Choroid plexus epithelial cell (primary cell): Measurements from ENCODE around the gene PCDH8.

ENCODE experiments used
- DNase-seq: peaks from one replicate; pipeline ENCODE4 v3.0.0-alpha.2; 2010; ENCODE audit warnings: low read depth
- H3K4me3 ChIP-seq: 2 replicates; pipeline ENCODE4 v1.5.1; 2011; ENCODE audit warnings: low read depth, mild to moderate bottlenecking, control low read depth, low read length, moderate library complexity
- CTCF ChIP-seq: conservative IDR thresholded peaks from 2 replicates; pipeline ENCODE4 v1.5.1; 2011; ENCODE audit warnings: low read depth, mild to moderate bottlenecking, control low read depth, inconsistent platforms, low read length, moderate library complexity

Gene PCDH8

GRCh38 chr13:52885141-52885540 is 36.7 kb upstream of the PCDH8 start:
- DNase-seq, result no peak
- no peak for TF ChIP-seq CTCF
- no peak overlapping the region for H3K4me3 ChIP-seq

- DNase-seq, result no peak
- no peak for TF ChIP-seq CTCF
- no peak overlapping the region for H3K4me3 ChIP-seq
Observed at GRCh38 chr13:52884429-52885010, 36.1 kb upstream of the PCDH8 start.

GRCh38 chr13:52882785-52883184 is 34.3 kb upstream of the PCDH8 start:
- no peak for DNase-seq
- TF ChIP-seq CTCF, result no peak
- no peak overlapping the region for H3K4me3 ChIP-seq

GRCh38 chr13:52879950-52880741 is 31.7 kb upstream of the PCDH8 start:
- H3K4me3 ChIP-seq, result no peak overlapping the region
- DNase-seq, result no peak
- TF ChIP-seq CTCF, result no peak

GRCh38 chr13:52878831-52879230 is 30.4 kb upstream of the PCDH8 start:
- TF ChIP-seq CTCF, result no peak
- DNase-seq, result no peak
- H3K4me3 ChIP-seq, result no peak overlapping the region

GRCh38 chr13:52870143-52870542 is 21.7 kb upstream of the PCDH8 start:
- no peak for TF ChIP-seq CTCF
- H3K4me3 ChIP-seq, result no peak overlapping the region
- DNase-seq, result no peak

GRCh38 chr13:52869621-52870020 is 21.2 kb upstream of the PCDH8 start:
- H3K4me3 ChIP-seq, result no peak overlapping the region
- DNase-seq, result no peak
- no peak for TF ChIP-seq CTCF
